ENCODE results near the gene UMAD1. TPM values are rescaled to one million over a fixed set of nuclear protein-coding genes. Genes with fewer than 3 reads are reported as not detected.
"Not testable (repeated sequence)": the region's sequence is repeated elsewhere in the genome, so short reads cannot be mapped to it uniquely, and the experiment has no call there.

Gene UMAD1
- total RNA-seq, 1 experiment from 2014 or later: 15.6 TPM

- Histone ChIP-seq H3K27ac (no peak overlapping the region), H3K4me3 (no peak overlapping the region), H3K27me3 (no peaks in the 10 kb centered on the region), H3K4me1 (no peaks in the 10 kb centered on the region), H3K9me3 (replicated peaks) (no peaks in the 10 kb centered on the region), H3K36me3 (no peaks in the 10 kb centered on the region)
- no peak for DNase-seq
These were observed 28.2 kb downstream of the UMAD1 start for GRCh38 chr7:7668706-7669105.

DNA sequence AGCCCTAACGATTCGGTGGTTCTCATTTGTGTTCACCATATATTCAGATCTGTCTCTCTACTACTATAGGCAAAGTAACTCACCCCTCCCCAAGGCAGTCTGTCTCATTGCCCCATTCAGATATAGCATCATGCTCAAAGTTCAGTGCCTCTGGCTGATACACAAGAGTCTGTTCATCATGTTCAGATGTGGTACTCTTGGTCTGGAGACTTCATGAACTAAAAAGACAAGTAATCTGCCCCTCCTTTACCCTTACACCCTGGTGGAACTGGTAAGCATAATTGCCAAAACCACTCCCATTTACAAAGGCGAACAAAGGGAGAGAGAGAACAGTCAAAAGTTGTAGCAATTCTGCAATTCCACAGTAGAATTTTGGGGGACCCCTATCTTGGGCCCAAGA lies 29.9 kb downstream of the UMAD1 start:
- DNase-seq: no peak
- H3K9me3 ChIP-seq (replicated peaks): no peaks in the 10 kb centered on the region
- no peaks in the 10 kb centered on the region for H3K4me1 ChIP-seq

DNA sequence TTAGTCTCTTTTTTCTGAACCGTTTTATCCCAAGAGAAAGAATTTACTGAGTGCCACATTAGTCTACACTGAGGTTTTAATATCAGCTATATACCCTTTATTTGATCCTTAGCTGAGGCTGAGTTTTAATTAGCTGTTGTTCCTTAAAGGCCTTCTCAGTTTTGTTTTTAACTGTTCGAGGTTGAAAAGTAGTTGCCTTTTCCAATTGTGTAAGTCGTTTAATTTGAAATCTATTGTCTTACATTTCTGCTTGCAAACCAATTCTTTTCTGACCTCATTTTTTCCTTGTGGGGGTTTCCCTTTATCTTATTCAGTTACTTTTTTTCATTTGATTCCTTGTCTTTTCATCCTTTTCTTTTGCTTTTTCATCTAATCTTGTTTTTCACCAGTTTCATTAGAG lies 30.8 kb downstream of the UMAD1 start:
- Histone ChIP-seq H3K27ac (no peak overlapping the region), H3K4me1 (no peaks in the 10 kb centered on the region), H3K9me3 (replicated peaks) (no peaks in the 10 kb centered on the region), H3K27me3 (no peaks in the 10 kb centered on the region), H3K4me3 (no peak overlapping the region), H3K36me3 (peaks cover 4% of the 10 kb centered on the region; the same call in 1 of the 2 replicates)
- no peak for DNase-seq

More for the DNA sequence above, 29.9 kb downstream of the UMAD1 start:
- Histone ChIP-seq H3K36me3 (no peaks in the 10 kb centered on the region), H3K27ac (no peak overlapping the region), H3K4me3 (no peak overlapping the region), H3K27me3 (no peaks in the 10 kb centered on the region)

- Histone ChIP-seq H3K36me3 (peaks cover 5% of the 10 kb centered on the region; the same call in 1 of the 2 replicates), H3K9me3 (replicated peaks) (no peaks in the 10 kb centered on the region), H3K27ac (no peak overlapping the region), H3K27me3 (no peaks in the 10 kb centered on the region), H3K4me3 (no peak overlapping the region), H3K4me1 (no peaks in the 10 kb centered on the region)
- DNase-seq: no peak
These were observed 32.1 kb downstream of the UMAD1 start for GRCh38 chr7:7672545-7673239.

- Histone ChIP-seq H3K9me3 (replicated peaks) (no peaks in the 10 kb centered on the region), H3K27me3 (no peaks in the 10 kb centered on the region), H3K4me3 (no peak overlapping the region), H3K4me1 (no peaks in the 10 kb centered on the region), H3K36me3 (peaks cover 5% of the 10 kb centered on the region; the same call in 1 of the 2 replicates), H3K27ac (no peak overlapping the region)
- DNase-seq: no peak
These were observed 32.6 kb downstream of the UMAD1 start for GRCh38 chr7:7673240-7673550.

GRCh38 chr7:7675686-7676085 lies 35.1 kb downstream of the UMAD1 start:
- Histone ChIP-seq H3K4me1 (no peaks in the 10 kb centered on the region), H3K27ac (no peak overlapping the region), H3K27me3 (no peaks in the 10 kb centered on the region), H3K9me3 (replicated peaks) (no peaks in the 10 kb centered on the region), H3K36me3 (peaks cover 5% of the 10 kb centered on the region; the same call in 1 of the 2 replicates), H3K4me3 (no peak overlapping the region)
- DNase-seq: no peak

DNA sequence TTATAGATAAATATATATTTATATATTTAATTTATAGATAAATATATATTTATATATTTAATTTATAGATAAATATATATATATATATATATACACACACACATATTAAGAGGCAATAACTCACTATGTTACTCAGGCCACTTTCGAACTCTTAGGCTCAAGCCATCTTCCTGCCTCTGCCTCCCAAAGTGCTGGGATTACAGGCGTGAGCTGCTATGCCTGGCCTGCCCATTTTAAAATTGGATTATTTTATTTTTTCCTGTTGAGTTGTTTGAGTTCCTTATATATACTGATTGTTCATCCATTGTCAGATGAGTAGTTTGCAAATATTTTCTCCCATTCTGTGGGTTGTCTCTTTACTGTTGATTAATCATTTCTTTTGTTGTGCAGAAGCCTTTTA lies 39.1 kb downstream of the UMAD1 start:
- not testable (repeated sequence) for H3K4me3 ChIP-seq; H3K27ac ChIP-seq; H3K9me3 ChIP-seq (replicated peaks); H3K27me3 ChIP-seq; H3K4me1 ChIP-seq; H3K36me3 ChIP-seq
- peak in 1 of 2 experiments; percentile 34 for DNase-seq

DNA sequence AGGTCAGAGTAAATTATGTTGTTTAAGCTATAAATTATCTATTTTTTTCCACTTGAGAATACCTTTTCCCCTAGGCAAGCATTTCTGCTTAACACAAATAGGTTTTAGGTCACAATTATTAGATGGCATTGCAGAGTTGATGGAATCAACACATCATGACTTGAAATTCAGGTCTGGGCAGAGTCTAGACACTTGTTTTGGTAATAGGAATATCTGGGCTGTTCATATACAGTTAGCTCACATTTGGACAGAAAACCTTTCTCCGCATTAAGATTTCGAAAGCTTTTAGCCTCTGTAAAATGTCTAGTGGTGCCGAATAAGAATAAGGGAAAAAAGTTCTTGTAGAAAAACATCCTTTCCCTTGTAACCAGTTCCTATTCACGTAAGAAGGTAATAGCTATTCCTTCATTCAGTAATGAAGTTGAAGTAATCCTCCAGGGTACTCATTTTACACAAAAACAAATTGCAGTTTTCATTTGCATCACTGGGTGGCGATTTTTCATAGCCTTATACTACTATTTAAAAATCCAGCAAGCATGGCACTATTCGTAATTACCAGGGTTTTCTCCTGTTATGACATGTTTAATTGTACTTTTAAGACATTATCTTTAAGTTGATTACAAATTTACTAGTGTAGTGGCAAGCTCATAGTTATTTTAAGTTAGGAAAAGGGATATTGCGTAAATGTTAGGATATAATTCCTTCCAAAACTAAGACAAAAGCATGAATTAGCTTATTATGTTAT lies 40.8 kb downstream of the UMAD1 start:
- H3K27me3 ChIP-seq: no peaks in the 10 kb centered on the region
- H3K4me3 ChIP-seq: no peak overlapping the region
- no peak overlapping the region for H3K27ac ChIP-seq
- H3K9me3 ChIP-seq (replicated peaks): no peaks in the 10 kb centered on the region
- no peaks in the 10 kb centered on the region for H3K4me1 ChIP-seq
- H3K36me3 ChIP-seq: peaks cover 2% of the 10 kb centered on the region; the same call in 1 of the 2 replicates
- DNase-seq: peak; percentile 34 to 79

GRCh38 chr7:7681936-7682329 lies 41.4 kb downstream of the UMAD1 start:
- H3K4me3 ChIP-seq: no peak overlapping the region
- no peak for DNase-seq
- H3K9me3 ChIP-seq (replicated peaks): no peaks in the 10 kb centered on the region
- no peaks in the 10 kb centered on the region for H3K36me3 ChIP-seq
- no peaks in the 10 kb centered on the region for H3K4me1 ChIP-seq
- H3K27ac ChIP-seq: no peak overlapping the region
- no peaks in the 10 kb centered on the region for H3K27me3 ChIP-seq

DNA sequence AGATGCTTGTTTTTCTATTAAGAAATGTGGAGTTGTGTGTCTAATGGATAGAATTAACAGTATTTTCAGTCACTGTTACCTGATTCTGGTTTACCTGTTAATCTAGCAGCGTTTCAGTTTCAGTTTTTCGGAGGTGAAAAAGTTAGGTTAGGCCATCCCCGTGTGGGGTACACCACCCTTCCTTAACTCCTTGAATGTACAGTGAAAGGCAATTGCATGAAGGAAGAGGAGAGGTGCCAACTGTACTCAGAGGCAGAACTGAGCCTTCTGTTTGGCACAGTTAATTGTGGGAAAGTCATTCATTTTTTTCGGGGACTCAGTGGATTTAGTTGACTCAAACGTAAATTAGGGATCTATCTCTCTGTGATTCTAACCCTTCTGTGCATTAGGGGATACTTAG lies 42.3 kb downstream of the UMAD1 start:
- DNase-seq: no peak
- no peak overlapping the region for H3K4me3 ChIP-seq
- no peaks in the 10 kb centered on the region for H3K4me1 ChIP-seq
- no peak overlapping the region for H3K27ac ChIP-seq
- no peaks in the 10 kb centered on the region for H3K27me3 ChIP-seq
- H3K9me3 ChIP-seq (replicated peaks): no peaks in the 10 kb centered on the region
- no peaks in the 10 kb centered on the region for H3K36me3 ChIP-seq

- Histone ChIP-seq H3K4me1 (no peaks in the 10 kb centered on the region), H3K9me3 (replicated peaks) (no peaks in the 10 kb centered on the region), H3K27ac (no peak overlapping the region), H3K27me3 (no peaks in the 10 kb centered on the region), H3K4me3 (no peak overlapping the region), H3K36me3 (no peaks in the 10 kb centered on the region)
- no peak for DNase-seq
These were observed 46.4 kb downstream of the UMAD1 start for GRCh38 chr7:7686811-7687508.

GRCh38 chr7:7687800-7688199 lies 47.2 kb downstream of the UMAD1 start:
- DNase-seq: no peak
- Histone ChIP-seq H3K4me3 (no peak overlapping the region), H3K36me3 (no peaks in the 10 kb centered on the region), H3K4me1 (no peaks in the 10 kb centered on the region), H3K9me3 (replicated peaks) (no peaks in the 10 kb centered on the region), H3K27me3 (no peaks in the 10 kb centered on the region), H3K27ac (no peak overlapping the region)

DNA sequence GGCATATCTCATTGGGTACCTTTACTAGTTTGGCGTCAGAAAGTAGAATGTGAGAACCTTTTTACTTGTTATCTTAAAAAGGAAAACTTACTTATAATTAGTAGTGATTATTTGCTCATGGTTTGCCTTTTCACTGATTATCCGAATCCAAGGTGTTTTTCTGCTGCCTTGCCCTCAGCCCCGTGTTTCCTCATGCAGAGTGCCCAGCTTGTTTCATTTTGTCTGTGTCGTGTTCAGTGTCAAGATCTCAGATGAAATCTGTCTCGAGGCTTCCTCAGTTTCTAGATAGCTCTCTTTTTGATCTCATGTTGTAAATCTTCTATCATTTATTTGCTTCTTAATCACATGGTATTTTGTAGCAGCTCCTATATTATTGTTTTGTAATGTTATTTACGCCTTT lies 47.8 kb downstream of the UMAD1 start:
- H3K4me3 ChIP-seq: no peak overlapping the region
- no peaks in the 10 kb centered on the region for H3K27me3 ChIP-seq
- no peak for DNase-seq
- no peaks in the 10 kb centered on the region for H3K4me1 ChIP-seq
- H3K27ac ChIP-seq: no peak overlapping the region
- H3K9me3 ChIP-seq (replicated peaks): no peaks in the 10 kb centered on the region
- no peaks in the 10 kb centered on the region for H3K36me3 ChIP-seq

- H3K27ac ChIP-seq: no peak overlapping the region
- no peak for DNase-seq
- H3K4me1 ChIP-seq: peaks cover 4% of the 10 kb centered on the region
- no peak overlapping the region for H3K4me3 ChIP-seq
- no peaks in the 10 kb centered on the region for H3K27me3 ChIP-seq
- H3K36me3 ChIP-seq: no peaks in the 10 kb centered on the region
- H3K9me3 ChIP-seq (replicated peaks): no peaks in the 10 kb centered on the region
These were observed 48.4 kb downstream of the UMAD1 start for GRCh38 chr7:7688956-7689355.

DNA sequence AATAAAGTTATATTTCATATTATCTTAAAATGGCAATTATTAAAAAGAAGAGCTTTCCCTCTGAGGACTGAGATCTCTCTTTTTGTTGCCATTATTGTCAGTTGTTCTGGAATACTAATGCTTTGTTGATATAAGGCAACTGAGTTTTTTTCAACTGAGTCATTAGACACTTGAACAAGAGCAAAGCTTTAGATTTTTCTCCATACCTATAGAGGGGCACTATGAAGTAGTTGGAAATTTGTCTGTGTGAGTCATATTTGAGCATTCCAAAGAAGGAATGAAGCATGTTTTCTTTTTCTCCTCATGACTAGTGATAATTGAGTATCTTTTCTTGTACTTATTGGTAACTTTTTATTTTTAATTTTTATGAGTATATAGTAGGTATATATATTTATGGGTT lies 53.3 kb downstream of the UMAD1 start:
- DNase-seq: peak in 1 of 2 experiments; percentile 26
- Histone ChIP-seq H3K27me3 (no peaks in the 10 kb centered on the region), H3K36me3 (no peaks in the 10 kb centered on the region), H3K4me1 (peaks cover 6% of the 10 kb centered on the region), H3K9me3 (replicated peaks) (no peaks in the 10 kb centered on the region), H3K4me3 (no peak overlapping the region), H3K27ac (no peak overlapping the region)
